SK-N-MC (cell line): ENCODE results near the gene CELF2.

ENCODE experiments used
- DNase-seq: peaks from one replicate; pipeline ENCODE4 v3.0.0-alpha.2; 2011; ENCODE audit warnings: low read depth, low spot score
- H3K27ac ChIP-seq: fragments of 200-600 bp; sonication (generic); 2 replicates; pipeline ENCODE4 v1.5.1; 2016; ENCODE audit warnings: mixed run types
- H3K36me3 ChIP-seq: fragments of 200-600 bp; sonication (generic); 2 replicates; pipeline ENCODE4 v1.6.1; 2017; ENCODE audit warnings: antibody characterized with exemption, low read length, mixed read lengths; ENCODE audit not compliant: insufficient read depth
- H3K4me3 ChIP-seq: fragments of 200-600 bp; sonication (generic); 2 replicates; pipeline ENCODE4 v1.5.1; 2016
- H3K9ac ChIP-seq: fragments of 200-600 bp; sonication (generic); 2 replicates; pipeline ENCODE4 v1.8.0; 2017; ENCODE audit warnings: mixed run types, mixed read lengths; ENCODE audit not compliant: insufficient read length
- H3K9me3 ChIP-seq: fragments of 200-600 bp; sonication (generic); 2 replicates; pipeline ENCODE4 v1.6.1; 2017; ENCODE audit warnings: low read depth, mild to moderate bottlenecking, antibody characterized with exemption, low read length, moderate library complexity, mixed read lengths
- EZH2 ChIP-seq: fragments of 200-600 bp; sonication (generic); IDR thresholded peaks from one replicate; pipeline ENCODE4 v1.6.1; 2017; ENCODE audit warnings: antibody characterized with exemption
- FOXP2 ChIP-seq: optimal IDR thresholded peaks from 2 replicates; pipeline ENCODE3; 2011; ENCODE audit warnings: mild to moderate bottlenecking, moderate library complexity; ENCODE audit not compliant: insufficient read depth; ENCODE audit errors: extremely low read length, control extremely low read depth
- POLR2AphosphoS5 ChIP-seq: IDR thresholded peaks from 2 replicates; pipeline ENCODE4 v1.6.1; 2012; ENCODE audit warnings: mild to moderate bottlenecking, low read depth, low read length, borderline replicate concordance

Gene CELF2

GRCh38 chr10:11284291-11285085 is 266.8 kb downstream of the CELF2 start:
- Histone ChIP-seq H3K4me3 (no peak overlapping the region), H3K27ac (no peak overlapping the region), H3K9me3 (no peaks in the 10 kb centered on the region), H3K9ac (no peak overlapping the region), H3K36me3 (no peaks in the 10 kb centered on the region)
- no peak for TF ChIP-seq POLR2AphosphoS5
- no peak for TF ChIP-seq FOXP2
- no peak for TF ChIP-seq EZH2
- DNase-seq: no peak

GRCh38 chr10:11285171-11285570 is 267.5 kb downstream of the CELF2 start:
- no peak for DNase-seq
- Histone ChIP-seq H3K9me3 (no peaks in the 10 kb centered on the region), H3K27ac (no peak overlapping the region), H3K9ac (no peak overlapping the region), H3K4me3 (no peak overlapping the region), H3K36me3 (no peaks in the 10 kb centered on the region)
- TF ChIP-seq EZH2: no peak
- TF ChIP-seq FOXP2: no peak
- no peak for TF ChIP-seq POLR2AphosphoS5

- TF ChIP-seq FOXP2 (no peak), POLR2AphosphoS5 (no peak), EZH2 (no peak)
- H3K27ac ChIP-seq: no peak overlapping the region
- H3K4me3 ChIP-seq: no peak overlapping the region
- no peak overlapping the region for H3K9ac ChIP-seq
- H3K9me3 ChIP-seq: no peaks in the 10 kb centered on the region
- DNase-seq: no peak
- H3K36me3 ChIP-seq: no peaks in the 10 kb centered on the region
These were observed 268.7 kb downstream of the CELF2 start for GRCh38 chr10:11286261-11286852.

GRCh38 chr10:11288302-11288701 is 270.6 kb downstream of the CELF2 start:
- no peak for DNase-seq
- Histone ChIP-seq H3K9me3 (no peaks in the 10 kb centered on the region), H3K4me3 (no peak overlapping the region), H3K27ac (no peak overlapping the region), H3K36me3 (no peaks in the 10 kb centered on the region), H3K9ac (no peak overlapping the region)
- TF ChIP-seq FOXP2 (no peak), EZH2 (no peak), POLR2AphosphoS5 (no peak)

GRCh38 chr10:11290156-11290890 is 272.7 kb downstream of the CELF2 start:
- no peaks in the 10 kb centered on the region for H3K36me3 ChIP-seq

GRCh38 chr10:11292576-11293302 is 275.1 kb downstream of the CELF2 start:
- Histone ChIP-seq H3K4me3 (no peak overlapping the region), H3K9ac (no peak overlapping the region), H3K27ac (no peak overlapping the region), H3K9me3 (no peaks in the 10 kb centered on the region), H3K36me3 (no peaks in the 10 kb centered on the region)
- DNase-seq: no peak
- TF ChIP-seq EZH2 (no peak), FOXP2 (no peak), POLR2AphosphoS5 (no peak)

More at GRCh38 chr10:11290156-11290890, 272.7 kb downstream of the CELF2 start:
- Histone ChIP-seq H3K9ac (no peak overlapping the region), H3K27ac (no peak overlapping the region), H3K4me3 (no peak overlapping the region), H3K9me3 (no peaks in the 10 kb centered on the region)
- no peak for DNase-seq
- TF ChIP-seq POLR2AphosphoS5 (no peak), FOXP2 (no peak), EZH2 (no peak)

- no peak overlapping the region for H3K27ac ChIP-seq
- H3K36me3 ChIP-seq: no peaks in the 10 kb centered on the region
- no peak overlapping the region for H3K4me3 ChIP-seq
- TF ChIP-seq FOXP2: no peak
- TF ChIP-seq POLR2AphosphoS5: no peak
- TF ChIP-seq EZH2: no peak
- H3K9ac ChIP-seq: no peak overlapping the region
- H3K9me3 ChIP-seq: no peaks in the 10 kb centered on the region
- DNase-seq: no peak
These were observed 275.7 kb downstream of the CELF2 start for GRCh38 chr10:11293332-11293731.

GRCh38 chr10:11294831-11295450 is 277.3 kb downstream of the CELF2 start:
- no peak overlapping the region for H3K9ac ChIP-seq
- DNase-seq: no peak
- H3K27ac ChIP-seq: no peak overlapping the region
- H3K4me3 ChIP-seq: no peak overlapping the region
- no peaks in the 10 kb centered on the region for H3K9me3 ChIP-seq
- no peak for TF ChIP-seq POLR2AphosphoS5
- no peak for TF ChIP-seq FOXP2
- no peak for TF ChIP-seq EZH2
- no peaks in the 10 kb centered on the region for H3K36me3 ChIP-seq
